Measurements from ENCODE around the gene LAMA3. TPM values are rescaled to one million over a fixed set of nuclear protein-coding genes. Genes with fewer than 3 reads are reported as not detected.

Gene LAMA3
- total RNA-seq, 1 donor from 2014 or later = 3.3 TPM

DNA sequence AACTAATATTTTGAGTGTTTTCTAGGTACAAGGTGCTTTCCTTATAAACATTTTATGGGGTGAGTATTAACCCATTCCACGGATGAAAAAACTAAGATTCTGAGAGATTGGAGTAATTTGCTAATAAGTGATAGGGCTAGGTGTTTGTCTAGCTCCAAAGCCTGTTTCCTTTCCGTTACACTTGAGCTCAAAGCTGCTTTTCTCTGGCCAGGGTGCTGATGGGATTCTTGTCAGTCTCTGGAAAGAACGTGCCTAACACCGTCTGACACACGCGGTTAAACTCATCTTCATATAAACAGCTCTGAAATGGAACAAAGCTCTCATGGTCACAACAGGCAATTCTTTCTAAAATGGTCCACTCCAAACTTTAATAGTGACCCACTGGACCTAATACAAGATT lies 24.6 kb upstream of the LAMA3 start:
- ATAC-seq (ENCODE audit: poor library complexity) (no peak), DNase-seq (no peak)
- intact Hi-C loops (cut with DNase I) = no loop called here

- ATAC-seq (ENCODE audit: poor library complexity) (no peak), DNase-seq (no peak)
- intact Hi-C loops (cut with DNase I) = no loop called here
Observed at GRCh38 chr18:23667114-23667513, 22.1 kb upstream of the LAMA3 start.

DNA sequence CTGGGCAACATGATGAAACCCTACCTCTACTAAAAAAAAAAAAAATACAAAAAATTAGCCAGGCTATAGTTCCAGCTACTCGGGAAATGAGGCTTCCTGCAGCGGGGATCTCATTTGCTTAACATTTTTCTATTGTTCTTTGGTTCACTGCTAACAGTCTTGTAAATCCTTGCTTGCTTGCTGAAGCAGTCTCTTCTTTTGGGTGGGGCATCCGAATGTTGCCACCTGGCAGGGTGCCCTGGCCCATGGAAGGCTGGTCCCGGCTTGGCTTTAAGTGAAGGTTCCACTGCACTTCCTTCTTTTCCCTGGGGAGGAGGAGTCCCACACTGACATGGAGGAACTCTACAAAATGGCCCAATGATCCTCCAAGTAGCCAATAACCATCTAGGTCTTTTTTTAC lies 20.5 kb upstream of the LAMA3 start:
- ATAC-seq (ENCODE audit: poor library complexity) = no peak
- peak; percentile 51 for DNase-seq
- intact Hi-C loops (cut with DNase I) = no loop called here

GRCh38 chr18:23669202-23669766 lies 20.0 kb upstream of the LAMA3 start:
- ATAC-seq (ENCODE audit: poor library complexity) (no peak), DNase-seq (no peak)
- intact Hi-C loops (cut with DNase I) = no loop called here

DNA sequence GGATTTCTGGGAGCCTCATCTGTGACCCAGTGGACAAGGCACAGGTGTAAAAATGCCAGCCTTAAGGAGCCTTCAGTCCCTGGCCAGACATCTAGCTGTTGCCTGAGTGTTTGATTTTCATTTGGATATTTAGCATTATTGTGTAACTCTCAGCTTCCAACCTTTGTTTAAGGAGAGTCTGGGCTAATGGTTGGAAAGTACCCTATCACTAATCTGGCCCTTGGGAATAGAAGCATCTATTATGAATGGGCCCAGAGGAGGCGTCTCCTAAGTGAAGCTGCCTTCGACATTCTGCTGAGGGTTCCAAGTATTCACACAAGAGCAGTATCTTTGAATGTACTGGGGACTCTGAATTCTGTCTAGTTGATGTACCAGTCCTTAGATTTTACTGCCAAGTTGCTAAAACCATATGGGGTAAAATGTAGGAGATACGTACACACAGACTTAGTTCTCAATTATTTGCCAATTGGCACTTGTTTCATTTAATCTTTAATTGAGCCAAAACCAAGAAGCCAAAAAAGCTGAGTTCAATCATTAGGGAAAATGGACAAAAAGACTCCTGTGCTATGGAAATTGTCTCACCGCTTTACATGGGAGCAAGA lies 19.3 kb upstream of the LAMA3 start:
- ATAC-seq (ENCODE audit: poor library complexity) (no peak), DNase-seq (no peak)
- intact Hi-C loops (cut with DNase I) = no loop called here

GRCh38 chr18:23671564-23671963 lies 17.7 kb upstream of the LAMA3 start:
- DNase-seq (no peak), ATAC-seq (ENCODE audit: poor library complexity) (no peak)
- intact Hi-C loops (cut with DNase I) = no loop called here

GRCh38 chr18:23673725-23674124 lies 15.5 kb upstream of the LAMA3 start:
- no peak for ATAC-seq (ENCODE audit: poor library complexity)
- intact Hi-C loops (cut with DNase I) = no loop called here
- no peak for DNase-seq

DNA sequence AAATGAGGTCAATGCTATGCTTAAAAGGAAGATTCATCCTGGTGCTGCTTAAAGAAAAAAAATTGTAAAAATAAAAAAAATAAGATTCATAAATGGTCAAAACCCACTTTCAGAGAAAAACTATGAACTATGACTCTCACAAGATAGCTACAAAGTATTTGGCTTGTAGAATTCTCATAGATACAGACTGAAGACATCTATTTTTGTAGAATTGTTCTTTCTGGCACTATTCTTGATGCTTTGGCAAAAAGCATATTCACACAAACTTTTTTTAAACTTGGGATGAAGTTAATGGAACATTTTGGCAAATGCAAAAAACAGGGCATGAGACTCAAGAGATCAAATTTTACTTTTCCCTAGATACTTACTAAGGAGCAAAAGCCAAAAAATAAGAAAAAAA lies 14.0 kb upstream of the LAMA3 start:
- intact Hi-C loops (cut with DNase I) = no loop called here
- ATAC-seq (ENCODE audit: poor library complexity) (no peak), DNase-seq (no peak)

- DNase-seq (no peak), ATAC-seq (ENCODE audit: poor library complexity) (no peak)
- intact Hi-C loops (cut with DNase I) = no loop called here
Observed at GRCh38 chr18:23675896-23676295, 13.4 kb upstream of the LAMA3 start.

DNA sequence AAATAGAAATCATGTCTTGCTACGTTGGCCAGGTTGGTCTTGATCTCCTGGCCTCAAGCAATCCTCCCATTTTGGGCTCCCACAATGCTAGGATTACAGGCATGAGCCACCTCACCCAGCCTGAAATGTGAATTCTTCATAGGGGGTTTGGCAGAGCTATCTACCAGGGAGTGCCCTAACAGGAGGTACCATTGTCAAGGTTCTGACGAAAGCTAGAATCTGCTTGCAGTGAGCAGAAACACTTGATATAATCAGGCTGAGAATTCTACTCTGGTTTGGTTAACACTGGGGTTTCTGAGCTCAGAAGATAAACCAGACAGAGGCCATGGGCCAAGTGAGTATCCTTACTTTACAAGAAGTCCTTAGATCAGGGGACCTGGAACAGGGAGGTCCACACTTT lies 7.2 kb upstream of the LAMA3 start:
- intact Hi-C loops (cut with DNase I) = no loop called here
- ATAC-seq (ENCODE audit: poor library complexity) = no peak
- DNase-seq = no peak

DNA sequence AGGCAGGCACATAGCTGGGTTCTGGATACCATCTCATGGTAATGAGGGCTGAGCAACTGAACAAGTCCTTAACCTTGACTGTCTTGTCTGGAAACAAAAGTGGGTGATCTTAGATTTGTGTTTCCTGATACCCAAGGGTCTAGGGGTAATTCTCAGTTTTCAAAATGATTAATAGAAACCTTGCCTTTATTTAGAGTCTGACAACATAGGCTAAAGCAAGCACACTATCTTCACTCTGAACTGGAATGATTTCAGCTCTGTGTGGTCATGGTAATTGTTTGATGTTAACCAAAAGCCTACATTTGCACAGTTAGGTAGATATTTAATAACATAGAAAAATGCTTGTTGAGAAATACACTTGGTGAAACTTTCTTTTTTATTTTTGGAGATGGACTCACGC lies 6.8 kb upstream of the LAMA3 start:
- intact Hi-C loops (cut with DNase I) = no loop called here
- ATAC-seq (ENCODE audit: poor library complexity) = no peak

DNA sequence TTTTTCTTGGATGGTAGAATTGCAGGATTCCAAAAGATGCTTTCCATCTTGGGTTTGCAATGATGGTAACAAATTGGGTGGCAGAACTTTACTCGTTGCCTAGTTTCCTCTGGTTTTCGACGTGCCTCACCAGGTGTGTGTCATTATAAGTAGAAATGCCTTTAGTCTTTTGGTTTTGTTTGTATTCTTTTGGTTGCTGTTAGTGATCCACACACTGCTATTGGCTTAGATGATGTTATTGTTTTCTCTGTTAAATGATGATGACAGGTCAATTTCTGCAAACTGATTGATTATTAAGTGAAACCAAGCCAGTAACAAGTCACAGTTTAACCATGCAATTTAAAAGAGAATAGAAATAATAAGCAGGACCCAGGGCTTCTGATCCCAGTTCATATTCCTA lies 6.1 kb upstream of the LAMA3 start:
- intact Hi-C loops (cut with DNase I) = no loop called here

More for the DNA sequence above, 6.8 kb upstream of the LAMA3 start:
- no peak for DNase-seq

DNA sequence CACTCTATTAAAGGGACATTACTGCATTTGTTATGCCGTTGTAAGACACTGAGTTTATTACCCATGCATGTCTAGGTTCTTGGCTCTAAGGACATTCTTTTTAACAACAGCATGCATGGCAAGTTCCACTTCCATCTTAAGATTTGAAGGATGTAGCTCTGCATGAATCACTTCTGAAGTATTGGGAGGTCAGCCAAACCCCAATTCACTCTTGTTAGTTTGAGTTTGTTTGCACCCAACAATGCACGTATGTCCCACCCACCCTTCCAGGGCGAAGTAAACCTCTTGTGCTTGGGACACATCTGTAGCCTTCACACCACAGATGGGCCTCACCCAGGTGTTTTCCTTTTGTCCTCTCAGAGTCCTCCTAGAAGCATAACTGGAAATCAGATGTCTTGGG lies 5.6 kb upstream of the LAMA3 start:
- ATAC-seq (ENCODE audit: poor library complexity) = no peak
- DNase-seq = no peak
- intact Hi-C loops (cut with DNase I) = no loop called here

More for the DNA sequence above, 6.1 kb upstream of the LAMA3 start:
- DNase-seq = no peak
- no peak for ATAC-seq (ENCODE audit: poor library complexity)

- ATAC-seq (ENCODE audit: poor library complexity) = peak; percentile 35
- intact Hi-C loops (cut with DNase I) = no loop called here
- DNase-seq = no peak
Observed at GRCh38 chr18:23684515-23685197, 4.6 kb upstream of the LAMA3 start.

- DNase-seq = no peak
- intact Hi-C loops (cut with DNase I) = no loop called here
- ATAC-seq (ENCODE audit: poor library complexity) = no peak
Observed at GRCh38 chr18:23688528-23688927, 725 bp upstream of the LAMA3 start.

GRCh38 chr18:23689616-23690504 lies 607 bp downstream of the LAMA3 start:
- ATAC-seq (ENCODE audit: poor library complexity) (peak; percentile 71), DNase-seq (peak; percentile 42)
- intact Hi-C loops (cut with DNase I) = no loop called here

DNA sequence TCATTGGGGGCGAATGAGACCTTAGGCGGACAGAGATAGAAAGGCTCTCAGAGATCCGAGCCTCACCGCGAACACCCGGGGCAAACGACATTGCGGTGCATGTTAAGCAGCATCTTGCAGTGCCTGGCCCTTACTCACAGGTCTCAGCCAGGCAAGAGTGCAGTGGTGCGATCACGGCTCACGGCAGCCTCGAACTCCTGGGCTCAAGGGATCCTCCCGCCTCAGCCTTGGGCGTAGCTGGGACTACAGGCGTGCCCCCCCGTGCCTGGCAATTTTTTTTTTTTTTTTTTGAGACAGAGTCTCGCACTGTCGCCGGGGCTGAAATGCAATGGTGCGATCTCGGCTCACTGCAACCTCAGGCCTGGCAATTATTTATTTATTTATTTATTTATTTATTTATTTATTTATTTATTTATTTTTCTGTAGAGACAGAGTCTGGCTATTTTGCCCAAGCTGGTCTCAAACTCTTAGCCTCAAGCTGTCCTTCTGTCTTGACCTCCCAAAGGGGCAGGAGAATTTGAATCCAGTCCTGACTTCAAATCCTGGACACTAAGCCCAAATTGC lies 1.3 kb downstream of the LAMA3 start:
- no peak for ATAC-seq (ENCODE audit: poor library complexity)
- intact Hi-C loops (cut with DNase I) = no loop called here
- DNase-seq = no peak

GRCh38 chr18:23693846-23694245 lies 4.6 kb downstream of the LAMA3 start:
- ATAC-seq (ENCODE audit: poor library complexity) = no peak
- intact Hi-C loops (cut with DNase I) = no loop called here

More at GRCh38 chr18:23693846-23694245, 4.6 kb downstream of the LAMA3 start:
- DNase-seq = no peak
